Transverse colon (tissue), 3 donors: ENCODE data around the gene EHMT1.

Experiments
- CTCF ChIP-seq, 5 experiments: fragments of 200-600 bp in 3 of 5; fragments of 450-650 bp in 2 of 5; sonication (generic) in 3 of 5; IDR thresholded peaks; 1 replicate in 2 of 5; 2 replicates in 3 of 5; pipeline ENCODE4 v1.5.1; 2016 to 2017; ENCODE audit warnings: antibody characterized with exemption in 5 of 5, inconsistent platforms in 3 of 5, mild to moderate bottlenecking in 2 of 5, moderate library complexity in 1 of 5
- POLR2A ChIP-seq: fragments of 450-650 bp; IDR thresholded peaks from one replicate; pipeline ENCODE4 v1.6.1; 2016; ENCODE audit warnings: antibody characterized with exemption, mild to moderate bottlenecking, moderate library complexity

GRCh38 chr9:137851516-137852267, 232.9 kb downstream of the EHMT1 start:
- no peak for TF ChIP-seq CTCF (IDR thresholded peaks at IDR 0.05)
- TF ChIP-seq POLR2A: no peak
